WI38 (cell line): Measurements from ENCODE around the gene SKAP1.

ENCODE experiments used
- H3K4me3 ChIP-seq: 2 replicates; pipeline ENCODE4 v1.5.1; 2011; ENCODE audit warnings: low read depth, mild to moderate bottlenecking, control low read depth, low read length
- TF ChIP-seq, protein P1 (sequence below): IDR thresholded peaks from 2 replicates; pipeline ENCODE4 v1.5.1; 2012; ENCODE audit warnings: low read depth, mild to moderate bottlenecking, control low read depth, low read length

The SKAP1 gene

DNA sequence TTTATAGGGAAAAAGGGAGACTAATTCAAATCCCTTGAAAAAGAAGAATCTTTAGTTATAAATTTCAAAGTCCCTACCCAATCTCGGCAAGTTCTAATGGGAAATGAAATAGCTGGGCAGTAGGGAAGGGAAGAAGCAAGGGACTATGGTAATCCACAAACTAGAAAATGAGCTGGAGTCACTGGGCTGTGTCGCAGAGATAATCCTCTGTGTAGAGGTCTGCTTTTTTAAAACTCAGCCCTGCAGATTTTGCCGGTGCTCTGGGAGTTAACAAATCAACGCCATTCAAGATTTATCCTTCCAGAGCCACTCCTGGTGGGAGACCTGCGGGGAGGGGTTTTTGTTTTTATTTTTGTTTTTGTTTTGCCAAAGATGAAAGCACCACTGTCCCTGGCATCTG is 301.6 kb downstream of the SKAP1 start:
- TF ChIP-seq, protein P1, sequence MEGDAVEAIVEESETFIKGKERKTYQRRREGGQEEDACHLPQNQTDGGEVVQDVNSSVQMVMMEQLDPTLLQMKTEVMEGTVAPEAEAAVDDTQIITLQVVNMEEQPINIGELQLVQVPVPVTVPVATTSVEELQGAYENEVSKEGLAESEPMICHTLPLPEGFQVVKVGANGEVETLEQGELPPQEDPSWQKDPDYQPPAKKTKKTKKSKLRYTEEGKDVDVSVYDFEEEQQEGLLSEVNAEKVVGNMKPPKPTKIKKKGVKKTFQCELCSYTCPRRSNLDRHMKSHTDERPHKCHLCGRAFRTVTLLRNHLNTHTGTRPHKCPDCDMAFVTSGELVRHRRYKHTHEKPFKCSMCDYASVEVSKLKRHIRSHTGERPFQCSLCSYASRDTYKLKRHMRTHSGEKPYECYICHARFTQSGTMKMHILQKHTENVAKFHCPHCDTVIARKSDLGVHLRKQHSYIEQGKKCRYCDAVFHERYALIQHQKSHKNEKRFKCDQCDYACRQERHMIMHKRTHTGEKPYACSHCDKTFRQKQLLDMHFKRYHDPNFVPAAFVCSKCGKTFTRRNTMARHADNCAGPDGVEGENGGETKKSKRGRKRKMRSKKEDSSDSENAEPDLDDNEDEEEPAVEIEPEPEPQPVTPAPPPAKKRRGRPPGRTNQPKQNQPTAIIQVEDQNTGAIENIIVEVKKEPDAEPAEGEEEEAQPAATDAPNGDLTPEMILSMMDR: no peak
- no peak overlapping the region for H3K4me3 ChIP-seq

DNA sequence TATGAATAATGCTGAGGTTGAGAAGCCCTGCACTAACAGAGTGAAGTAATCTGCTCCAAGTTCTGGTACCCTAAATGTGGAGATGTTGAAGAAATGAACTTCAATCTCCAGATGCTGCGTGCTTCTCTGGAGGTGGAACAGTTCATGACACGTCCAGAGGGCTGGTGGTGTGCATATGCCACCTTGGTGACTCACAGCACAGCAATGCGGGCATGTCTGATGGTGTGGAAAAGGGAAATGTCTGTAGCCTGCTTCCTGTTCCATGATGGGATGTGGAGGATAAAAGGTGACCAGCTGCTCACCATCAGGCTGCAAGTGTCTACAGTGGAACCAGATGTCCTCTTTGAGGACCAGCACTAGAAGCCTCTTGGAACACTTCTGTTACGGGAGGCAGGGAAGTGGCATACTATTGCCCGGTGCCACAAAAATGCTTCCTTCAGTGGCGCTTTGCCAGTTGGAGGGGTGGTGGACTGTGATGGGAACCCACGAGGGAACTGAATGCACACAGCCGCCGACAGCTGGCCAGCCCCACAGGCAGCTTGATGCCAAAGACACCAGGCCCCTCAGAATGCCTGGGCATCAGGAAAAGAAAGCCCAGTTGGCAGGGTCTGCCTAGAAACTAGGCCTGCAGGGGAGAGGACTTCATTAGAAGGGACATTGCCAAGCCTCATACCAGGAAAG is 302.5 kb downstream of the SKAP1 start:
- TF ChIP-seq, protein P1: no peak
- no peak overlapping the region for H3K4me3 ChIP-seq

DNA sequence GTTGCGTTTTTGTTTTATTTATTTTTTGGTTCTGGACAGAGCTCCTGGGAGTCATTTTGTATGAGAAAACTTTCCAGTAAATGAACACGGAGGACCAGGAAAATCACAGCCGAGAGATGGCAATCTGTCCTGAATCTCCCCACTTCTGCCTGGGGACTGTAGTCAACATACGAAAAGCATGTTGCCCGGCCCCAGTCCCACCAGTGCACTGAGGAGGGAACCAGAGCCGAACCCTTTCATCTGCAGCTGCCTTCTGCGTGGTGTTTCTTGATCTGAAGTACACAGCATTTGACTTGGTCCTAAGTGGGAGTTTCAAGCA is 303.5 kb downstream of the SKAP1 start:
- H3K4me3 ChIP-seq: no peak overlapping the region
- TF ChIP-seq, protein P1: no peak

DNA sequence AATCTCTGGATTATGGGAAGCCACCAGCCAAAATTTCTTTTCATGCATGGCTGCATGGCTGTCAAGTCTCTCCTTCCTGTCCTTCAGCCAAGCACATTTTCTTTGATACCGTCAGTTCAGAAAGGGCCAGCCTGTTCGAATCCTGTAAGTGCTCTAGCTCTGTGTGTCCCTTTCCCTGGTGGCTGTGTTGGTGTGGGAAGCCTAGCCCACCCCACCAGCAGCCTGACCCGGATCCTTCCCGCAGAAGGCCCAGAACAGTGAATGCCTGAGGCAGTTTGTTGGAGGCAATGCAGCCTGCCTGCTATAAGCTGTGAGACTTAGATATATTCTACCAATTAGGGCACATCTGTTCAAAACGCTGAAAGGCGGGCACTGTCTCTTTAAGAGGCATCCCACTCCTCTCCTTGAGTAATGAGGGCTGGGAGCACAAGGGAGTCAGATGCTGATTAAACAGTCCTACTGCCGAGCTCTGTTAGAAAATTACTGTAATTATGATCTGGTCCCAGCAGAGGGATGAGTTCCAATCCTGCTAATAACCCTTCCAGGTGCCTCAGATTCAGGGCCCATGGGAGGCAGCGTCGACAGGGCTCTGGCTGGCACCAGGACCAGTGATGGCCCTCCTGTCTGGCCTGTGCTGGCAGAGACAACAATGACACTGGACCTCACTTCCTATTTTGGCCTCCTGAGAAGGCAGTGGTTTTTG is 304.0 kb downstream of the SKAP1 start:
- TF ChIP-seq, protein P1: no peak
- H3K4me3 ChIP-seq: no peak overlapping the region

DNA sequence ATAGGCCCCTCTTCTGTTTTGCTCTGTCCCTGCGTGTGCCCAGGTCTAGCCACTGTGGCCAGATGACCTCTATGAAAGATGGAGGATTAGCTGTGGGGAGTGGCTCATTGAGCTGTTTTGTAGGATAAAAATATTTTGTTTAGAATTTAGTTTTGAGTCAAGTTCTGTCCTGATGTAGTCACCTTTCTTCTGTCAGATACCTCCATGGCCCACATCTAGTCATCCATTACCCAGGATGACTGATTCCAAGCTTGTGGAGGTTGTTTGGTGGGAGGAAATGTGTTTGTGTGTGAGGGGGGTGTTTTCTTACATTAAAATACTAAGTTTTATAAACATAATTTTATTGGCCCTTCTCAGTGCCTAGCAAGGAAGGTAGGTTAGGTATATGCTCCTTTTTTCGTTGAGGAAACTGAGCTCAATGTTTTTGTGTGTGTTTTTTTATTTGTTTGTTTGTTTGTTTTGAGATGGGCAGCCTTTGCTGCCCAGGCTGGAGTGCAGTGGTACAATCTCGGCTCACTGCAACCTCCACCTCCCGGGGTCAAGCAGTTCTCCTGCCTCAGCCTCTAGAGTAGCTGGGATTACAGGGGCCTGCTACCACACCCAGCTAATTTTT is 306.1 kb downstream of the SKAP1 start:
- TF ChIP-seq, protein P1: no peak
- no peak overlapping the region for H3K4me3 ChIP-seq

DNA sequence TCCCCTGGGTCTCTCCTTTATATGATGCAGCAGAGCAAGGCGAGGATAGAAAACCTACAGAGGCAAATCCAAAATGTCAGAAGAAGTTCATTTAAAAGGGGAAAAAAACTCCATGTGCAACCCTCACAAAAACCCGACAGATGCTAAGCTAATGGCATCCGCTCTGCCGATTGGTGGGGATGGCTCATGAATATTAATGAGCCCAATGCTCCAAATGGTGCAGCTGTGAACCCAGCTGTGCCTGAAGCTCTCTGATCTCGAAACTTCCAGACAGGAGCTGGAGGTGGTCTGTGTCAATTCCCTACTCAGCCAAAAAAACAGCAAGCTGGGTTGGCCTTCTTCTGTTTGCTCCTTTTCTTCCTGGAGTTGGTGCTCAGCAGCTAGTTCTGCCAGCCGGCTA is 306.9 kb downstream of the SKAP1 start:
- H3K4me3 ChIP-seq: no peak overlapping the region
- TF ChIP-seq, protein P1: no peak

DNA sequence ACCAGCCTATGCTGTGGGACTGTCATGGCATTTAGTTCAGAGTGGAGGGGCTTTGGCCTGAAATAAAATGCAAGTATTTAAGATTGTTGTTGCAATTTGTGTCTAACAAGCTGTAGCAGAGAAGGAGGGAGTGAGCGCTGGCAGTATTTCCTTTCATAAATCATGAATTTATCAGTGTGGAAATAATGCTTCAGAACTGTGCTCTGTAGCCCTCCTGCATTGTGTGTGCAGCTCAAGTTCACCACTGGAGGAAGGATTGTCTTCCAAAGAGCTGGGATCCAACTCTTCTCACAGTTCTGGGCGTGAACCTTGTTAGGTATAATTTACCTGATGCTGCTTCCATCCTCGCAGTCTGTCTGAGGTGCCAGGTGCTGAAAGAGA is 307.4 kb downstream of the SKAP1 start:
- H3K4me3 ChIP-seq: no peak overlapping the region
- TF ChIP-seq, protein P1: no peak
